GM12864 (cell line): ENCODE measurements around the gene EVI5.

ENCODE experiments used
- DNase-seq: peaks from one replicate; pipeline ENCODE4 v3.0.0-alpha.2; 2011; ENCODE audit warnings: low read depth
- H3K4me3 ChIP-seq: 2 replicates; pipeline ENCODE4 v1.5.1; 2011; ENCODE audit warnings: mild to moderate bottlenecking, low read depth, low read length, control low read depth
- TF ChIP-seq, protein P1 (sequence below): IDR thresholded peaks from 2 replicates; pipeline ENCODE4 v1.5.1; 2011; ENCODE audit warnings: low read depth, mild to moderate bottlenecking, moderate library complexity, low read length, control low read depth, inconsistent platforms; ENCODE audit errors: missing control alignments

The EVI5 gene

DNA sequence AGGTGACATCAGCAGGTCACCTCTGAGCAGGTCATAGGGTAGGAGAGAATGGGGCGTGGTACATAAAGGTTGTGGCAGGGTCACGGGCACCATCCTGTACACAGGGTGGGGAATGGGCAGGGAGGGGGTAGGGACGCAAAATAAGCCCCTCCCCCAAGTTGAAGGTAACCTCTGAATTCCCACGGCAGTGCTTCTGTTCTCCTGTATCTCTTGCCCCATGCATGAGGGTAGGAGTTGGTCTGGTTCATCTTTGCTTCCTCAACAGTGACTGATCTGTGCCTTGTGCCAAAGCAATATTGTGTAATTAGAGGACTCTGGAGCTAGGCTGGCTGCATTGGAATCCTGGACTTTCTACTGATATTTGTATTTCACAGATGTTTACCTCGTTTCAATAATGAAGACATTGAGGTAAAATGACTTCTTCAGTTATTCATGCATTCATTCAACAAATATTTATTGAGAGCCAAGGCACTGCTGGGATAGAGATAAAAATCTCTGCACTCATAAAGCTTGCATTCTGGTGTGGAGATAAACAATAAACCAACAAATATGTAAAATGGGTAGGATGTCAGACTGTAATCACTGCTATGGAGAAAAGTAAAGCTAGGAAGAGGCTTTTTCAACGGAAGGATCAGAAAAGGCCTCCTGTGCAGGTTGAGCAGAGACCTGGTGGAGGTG, 279.8 kb downstream of the EVI5 start:
- TF ChIP-seq, protein P1, sequence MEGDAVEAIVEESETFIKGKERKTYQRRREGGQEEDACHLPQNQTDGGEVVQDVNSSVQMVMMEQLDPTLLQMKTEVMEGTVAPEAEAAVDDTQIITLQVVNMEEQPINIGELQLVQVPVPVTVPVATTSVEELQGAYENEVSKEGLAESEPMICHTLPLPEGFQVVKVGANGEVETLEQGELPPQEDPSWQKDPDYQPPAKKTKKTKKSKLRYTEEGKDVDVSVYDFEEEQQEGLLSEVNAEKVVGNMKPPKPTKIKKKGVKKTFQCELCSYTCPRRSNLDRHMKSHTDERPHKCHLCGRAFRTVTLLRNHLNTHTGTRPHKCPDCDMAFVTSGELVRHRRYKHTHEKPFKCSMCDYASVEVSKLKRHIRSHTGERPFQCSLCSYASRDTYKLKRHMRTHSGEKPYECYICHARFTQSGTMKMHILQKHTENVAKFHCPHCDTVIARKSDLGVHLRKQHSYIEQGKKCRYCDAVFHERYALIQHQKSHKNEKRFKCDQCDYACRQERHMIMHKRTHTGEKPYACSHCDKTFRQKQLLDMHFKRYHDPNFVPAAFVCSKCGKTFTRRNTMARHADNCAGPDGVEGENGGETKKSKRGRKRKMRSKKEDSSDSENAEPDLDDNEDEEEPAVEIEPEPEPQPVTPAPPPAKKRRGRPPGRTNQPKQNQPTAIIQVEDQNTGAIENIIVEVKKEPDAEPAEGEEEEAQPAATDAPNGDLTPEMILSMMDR = no peak
- DNase-seq = no peak

DNA sequence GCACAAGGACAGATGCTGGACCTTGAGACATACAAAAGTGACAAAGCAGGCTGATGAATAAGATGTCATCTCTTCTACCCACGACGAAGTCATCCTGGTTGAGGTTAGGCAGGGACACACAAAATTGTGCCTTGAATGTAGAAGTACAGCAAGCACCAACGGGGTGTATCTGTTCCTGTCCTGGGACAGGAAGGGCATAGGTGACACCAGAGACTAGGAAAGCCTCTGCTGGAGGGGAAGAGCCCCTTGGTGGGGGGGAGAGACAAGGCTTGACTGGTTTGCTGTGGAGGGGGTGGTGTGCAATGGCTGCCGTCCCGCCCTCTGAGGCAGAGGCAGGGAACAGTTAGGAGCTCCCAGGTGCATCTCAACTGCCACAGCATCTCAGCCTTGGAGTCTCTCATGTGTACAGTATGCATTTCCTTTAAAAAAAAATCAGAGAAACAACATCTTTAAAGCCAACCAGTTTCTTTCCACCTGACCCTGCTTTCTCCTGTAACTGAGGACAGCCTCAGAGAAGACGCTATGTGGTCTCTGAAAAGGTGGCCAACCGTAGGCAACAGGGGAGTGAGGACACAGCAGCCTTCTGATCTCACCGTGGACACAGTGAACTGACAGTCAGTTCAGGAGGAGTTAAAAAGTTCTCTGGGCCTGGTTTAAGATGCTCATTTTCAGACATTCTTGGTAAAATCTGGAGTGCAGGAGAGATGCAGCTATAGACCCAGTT, 280.5 kb downstream of the EVI5 start:
- TF ChIP-seq, protein P1 = no peak
- H3K4me3 ChIP-seq = no peak overlapping the region

More for the DNA sequence above, 279.8 kb downstream of the EVI5 start:
- H3K4me3 ChIP-seq = no peak overlapping the region

DNA sequence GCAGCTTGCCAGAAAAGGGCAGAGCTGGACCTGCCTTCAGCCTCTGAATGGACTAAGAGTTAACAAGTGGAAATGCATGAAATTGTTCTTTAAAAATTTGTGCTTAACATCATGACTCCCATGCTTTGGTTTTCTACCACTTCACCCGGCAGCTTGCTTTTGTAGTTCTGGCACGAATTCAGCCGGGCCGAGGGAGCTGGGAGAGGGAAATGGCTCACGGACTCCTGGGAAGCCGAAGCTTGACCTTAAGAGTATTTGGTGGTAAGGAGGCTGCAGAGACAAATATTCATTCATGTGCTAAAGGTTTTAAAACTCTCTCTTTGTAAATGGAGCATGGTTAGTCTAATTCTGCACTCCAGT, 281.0 kb downstream of the EVI5 start:
- TF ChIP-seq, protein P1 = no peak
- no peak overlapping the region for H3K4me3 ChIP-seq
- DNase-seq = no peak

More for the DNA sequence above, 280.5 kb downstream of the EVI5 start:
- no peak for DNase-seq

DNA sequence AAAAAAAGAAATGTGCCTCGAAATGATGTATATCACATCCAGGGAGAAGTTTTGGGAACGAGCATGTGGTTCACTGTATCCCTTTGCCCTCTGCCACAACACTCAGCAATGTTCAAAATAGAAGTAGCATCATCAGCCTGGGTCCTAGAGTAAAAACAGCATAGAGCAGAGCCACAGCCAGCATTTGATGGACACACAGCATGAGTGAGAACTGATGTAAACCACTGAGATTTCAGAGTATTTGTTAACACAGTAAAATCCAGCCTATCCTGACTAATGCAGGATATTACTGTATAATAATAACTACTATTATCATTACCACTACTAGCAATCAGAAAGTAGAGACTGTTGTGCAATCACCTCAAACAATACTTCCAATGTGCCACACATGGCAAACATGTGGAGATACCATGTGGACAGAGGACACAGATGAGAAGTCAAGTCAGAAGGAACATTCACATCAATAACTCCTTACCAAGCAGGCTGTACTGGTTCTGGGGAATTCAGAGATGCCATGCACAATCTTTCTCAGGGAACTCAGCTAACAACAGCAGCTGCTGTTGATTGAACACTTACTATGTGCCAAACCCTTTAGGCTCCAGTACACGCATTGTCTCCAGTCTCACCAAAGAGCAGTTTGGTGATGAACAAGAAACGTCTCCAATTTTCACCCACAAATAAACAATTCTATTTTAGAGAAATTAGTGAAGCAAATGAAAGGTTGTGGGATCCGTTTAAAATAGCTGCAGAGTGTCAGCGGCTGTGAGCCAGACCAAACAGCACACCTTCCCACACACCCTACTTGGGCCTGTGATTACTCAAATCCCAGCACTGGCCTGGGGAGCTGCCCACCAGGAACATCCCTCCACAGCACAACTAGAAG, 281.6 kb downstream of the EVI5 start:
- TF ChIP-seq, protein P1 = no peak
- no peak overlapping the region for H3K4me3 ChIP-seq
- no peak for DNase-seq

DNA sequence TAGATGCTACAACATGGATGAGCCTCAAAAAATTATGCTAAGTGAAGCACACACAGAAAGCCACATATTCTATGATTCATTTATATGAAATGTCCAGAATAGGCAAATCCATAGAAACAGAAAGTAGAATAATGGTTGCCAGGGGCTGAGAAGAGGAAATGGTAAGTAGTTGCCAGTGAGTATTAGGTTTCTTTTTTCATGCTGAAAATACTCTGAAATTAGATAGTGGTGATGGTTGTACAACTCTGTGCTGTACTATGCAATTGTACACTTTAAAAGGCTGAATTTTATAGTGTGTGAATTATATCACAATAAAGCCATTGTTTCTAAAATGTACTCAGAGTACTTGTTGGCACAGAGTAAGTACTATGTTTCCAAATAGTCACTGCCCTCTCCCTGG, 282.7 kb downstream of the EVI5 start:
- TF ChIP-seq, protein P1 = no peak
- no peak for DNase-seq
- no peak overlapping the region for H3K4me3 ChIP-seq

DNA sequence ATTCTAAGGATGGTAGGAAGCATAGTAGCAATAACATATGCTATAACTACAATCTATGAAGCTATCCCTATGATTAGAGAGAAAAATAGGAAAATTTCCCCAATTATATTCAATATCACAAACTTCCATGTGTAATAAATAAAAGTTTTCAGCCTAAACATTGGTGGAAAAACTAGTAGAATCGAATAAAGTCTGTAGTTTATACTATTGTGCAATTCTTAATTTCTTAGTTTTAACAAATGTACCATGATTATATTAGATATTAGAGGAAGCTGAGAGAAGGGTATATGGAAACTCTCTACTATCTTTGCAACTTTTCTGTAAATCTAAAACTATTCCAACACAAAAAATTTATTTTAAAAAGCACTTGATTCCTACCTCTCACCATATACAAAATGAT, 284.4 kb downstream of the EVI5 start:
- no peak overlapping the region for H3K4me3 ChIP-seq
- no peak for DNase-seq
- TF ChIP-seq, protein P1 = no peak
